ENCODE data around the gene IDUA. TPM values are rescaled to one million over a fixed set of nuclear protein-coding genes. Genes with fewer than 3 reads are reported as not detected.

Gene IDUA
- polyA plus RNA-seq, 3 donors: 6.4 to 64.4 (median 8.5) TPM

- Histone ChIP-seq H3K79me2 (ENCODE audit: insufficient read depth, low read length) (no peaks in the 10 kb centered on the region), H3K4me3 (replicated peaks in 1 of 3; ENCODE audit: low read depth in 2 of 3, low read length in 3 of 3) (no peak overlapping the region), H3K4me2 (replicated peaks; ENCODE audit: extremely low read depth, low read length, poor library complexity, severe bottlenecking) (no peak overlapping the region), H3K4me1 (ENCODE audit: control insufficient read depth in 1 of 2, insufficient read depth in 2 of 2, low read length in 2 of 2) (no peaks in the 10 kb centered on the region), H3K27ac (ENCODE audit: low read depth in 1 of 2, low read length in 2 of 2) (no peak overlapping the region), H3K27me3 (ENCODE audit: control insufficient read depth in 2 of 2, insufficient read depth in 2 of 2, low read length in 2 of 2) (no peaks in the 10 kb centered on the region), H3K36me3 (replicated peaks in 1 of 2; ENCODE audit: control insufficient read depth in 1 of 2, insufficient read depth in 2 of 2, low read length in 2 of 2) (no peaks in the 10 kb centered on the region), H4K20me1 (ENCODE audit: insufficient read depth, low read length) (no peaks in the 10 kb centered on the region), H3K9ac (ENCODE audit: insufficient read depth, low read length, poor library complexity, severe bottlenecking) (no peak overlapping the region), H2AFZ (ENCODE audit: insufficient read depth, low read depth, low read length, poor library complexity, severe bottlenecking) (no peak overlapping the region), H3K9me3 (replicated peaks in 1 of 2; ENCODE audit: control insufficient read depth in 1 of 2, insufficient read depth in 1 of 2, low read length in 2 of 2) (no peaks in the 10 kb centered on the region)
- no peak overlapping the region for H3K27ac Mint-ChIP-seq
- WGBS (ENCODE audit: insufficient coverage): 89% methylated on average over 29 of the region's 35 CpGs
- H3K36me3 Mint-ChIP-seq: no peaks in the 10 kb centered on the region
- H3K27me3 Mint-ChIP-seq (ENCODE audit: low read depth in 3 of 3): peaks cover 4 to 17% (median 5%) of the 10 kb centered on the region in 3 donors
- no peak overlapping the region for H3K4me3 Mint-ChIP-seq
- intact Hi-C loops (cut with micrococcal nuclease): no loop called here
- TF ChIP-seq, protein P1, sequence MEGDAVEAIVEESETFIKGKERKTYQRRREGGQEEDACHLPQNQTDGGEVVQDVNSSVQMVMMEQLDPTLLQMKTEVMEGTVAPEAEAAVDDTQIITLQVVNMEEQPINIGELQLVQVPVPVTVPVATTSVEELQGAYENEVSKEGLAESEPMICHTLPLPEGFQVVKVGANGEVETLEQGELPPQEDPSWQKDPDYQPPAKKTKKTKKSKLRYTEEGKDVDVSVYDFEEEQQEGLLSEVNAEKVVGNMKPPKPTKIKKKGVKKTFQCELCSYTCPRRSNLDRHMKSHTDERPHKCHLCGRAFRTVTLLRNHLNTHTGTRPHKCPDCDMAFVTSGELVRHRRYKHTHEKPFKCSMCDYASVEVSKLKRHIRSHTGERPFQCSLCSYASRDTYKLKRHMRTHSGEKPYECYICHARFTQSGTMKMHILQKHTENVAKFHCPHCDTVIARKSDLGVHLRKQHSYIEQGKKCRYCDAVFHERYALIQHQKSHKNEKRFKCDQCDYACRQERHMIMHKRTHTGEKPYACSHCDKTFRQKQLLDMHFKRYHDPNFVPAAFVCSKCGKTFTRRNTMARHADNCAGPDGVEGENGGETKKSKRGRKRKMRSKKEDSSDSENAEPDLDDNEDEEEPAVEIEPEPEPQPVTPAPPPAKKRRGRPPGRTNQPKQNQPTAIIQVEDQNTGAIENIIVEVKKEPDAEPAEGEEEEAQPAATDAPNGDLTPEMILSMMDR (IDR thresholded peaks at IDR 0.05): no peak
- no peaks in the 10 kb centered on the region for H3K9me3 Mint-ChIP-seq
- no peak for DNase-seq
- no peaks in the 10 kb centered on the region for H3K4me1 Mint-ChIP-seq
Measured at GRCh38 chr4:1033840-1034551, 47.2 kb downstream of the IDUA start.

GRCh38 chr4:1035510-1035909 is 48.7 kb downstream of the IDUA start:
- TF ChIP-seq, protein P1 (IDR thresholded peaks at IDR 0.05): no peak
- no peak for DNase-seq
- H2AFZ ChIP-seq (ENCODE audit: insufficient read depth, low read depth, low read length, poor library complexity, severe bottlenecking): no peak overlapping the region
- no peak overlapping the region for H3K4me3 ChIP-seq (replicated peaks in 1 of 3; ENCODE audit: low read depth in 2 of 3, low read length in 3 of 3)
- no peaks in the 10 kb centered on the region for H4K20me1 ChIP-seq (ENCODE audit: insufficient read depth, low read length)
- no peaks in the 10 kb centered on the region for H3K79me2 ChIP-seq (ENCODE audit: insufficient read depth, low read length)
- H3K4me1 ChIP-seq (ENCODE audit: control insufficient read depth in 1 of 2, insufficient read depth in 2 of 2, low read length in 2 of 2): no peaks in the 10 kb centered on the region
- peaks cover 4 to 14% (median 5%) of the 10 kb centered on the region in 3 donors for H3K27me3 Mint-ChIP-seq (ENCODE audit: low read depth in 3 of 3)
- H3K36me3 Mint-ChIP-seq: no peaks in the 10 kb centered on the region
- no peaks in the 10 kb centered on the region for H3K9me3 Mint-ChIP-seq
- H3K27ac Mint-ChIP-seq: peak overlapping the region in 2 of 7 donors; percentile 62 to 68
- no peaks in the 10 kb centered on the region for H3K9me3 ChIP-seq (replicated peaks in 1 of 2; ENCODE audit: control insufficient read depth in 1 of 2, insufficient read depth in 1 of 2, low read length in 2 of 2)
- no peaks in the 10 kb centered on the region for H3K27me3 ChIP-seq (ENCODE audit: control insufficient read depth in 2 of 2, insufficient read depth in 2 of 2, low read length in 2 of 2)
- H3K36me3 ChIP-seq (replicated peaks in 1 of 2; ENCODE audit: control insufficient read depth in 1 of 2, insufficient read depth in 2 of 2, low read length in 2 of 2): no peaks in the 10 kb centered on the region
- no peak overlapping the region for H3K9ac ChIP-seq (ENCODE audit: insufficient read depth, low read length, poor library complexity, severe bottlenecking)
- intact Hi-C loops (cut with micrococcal nuclease): no loop called here
- H3K4me1 Mint-ChIP-seq: no peaks in the 10 kb centered on the region
- H3K4me2 ChIP-seq (replicated peaks; ENCODE audit: extremely low read depth, low read length, poor library complexity, severe bottlenecking): no peak overlapping the region
- WGBS (ENCODE audit: insufficient coverage): 92% methylated on average over 26 of the region's 26 CpGs
- H3K27ac ChIP-seq (ENCODE audit: low read depth in 1 of 2, low read length in 2 of 2): no peak overlapping the region
- no peak overlapping the region for H3K4me3 Mint-ChIP-seq
